ENCODE data around the gene SV2B.

GRCh38 chr15:91268510-91268909 lies 168.5 kb downstream of the SV2B start:
- TF ChIP-seq CTCF (IDR thresholded peaks at IDR 0.05 in 2 of 3, conservative IDR thresholded peaks at IDR 0.05 in 1 of 3; ENCODE audit: borderline replicate concordance in 1 of 3, insufficient read depth in 1 of 3, low read depth in 2 of 3, low read length in 2 of 3): peak in 2 of 3 experiments; percentile 66 to 74; a peak in 4 of 6 replicates
- TF ChIP-seq EZH2phosphoT487 (IDR thresholded peaks at IDR 0.05; ENCODE audit: borderline replicate concordance): no peak
- TF ChIP-seq POLR2A (IDR thresholded peaks at IDR 0.05; ENCODE audit: borderline replicate concordance, extremely low read depth, insufficient read depth, insufficient read length): no peak
